Left kidney (tissue), 2 donors: ENCODE results near the gene SYPL1. TPM values are rescaled to one million over a fixed set of nuclear protein-coding genes. Genes with fewer than 3 reads are reported as not detected.
A peak's percentile ranks its signal among the peaks of the same experiment; 100 is the strongest.

Source experiments
- DNase-seq: peaks from one replicate; pipeline ENCODE4 v3.0.0-alpha.2; 2013
- polyA plus RNA-seq: library from polyadenylated mRNA; unstranded; fragments of 120-200 nt; gene quantifications from one replicate; pipeline ENCODE4 v1.2.1, GENCODE V29; 2013; ENCODE audit not compliant: insufficient read length

SYPL1 gene
- polyA plus RNA-seq, 1 donor: 151 TPM

DNA sequence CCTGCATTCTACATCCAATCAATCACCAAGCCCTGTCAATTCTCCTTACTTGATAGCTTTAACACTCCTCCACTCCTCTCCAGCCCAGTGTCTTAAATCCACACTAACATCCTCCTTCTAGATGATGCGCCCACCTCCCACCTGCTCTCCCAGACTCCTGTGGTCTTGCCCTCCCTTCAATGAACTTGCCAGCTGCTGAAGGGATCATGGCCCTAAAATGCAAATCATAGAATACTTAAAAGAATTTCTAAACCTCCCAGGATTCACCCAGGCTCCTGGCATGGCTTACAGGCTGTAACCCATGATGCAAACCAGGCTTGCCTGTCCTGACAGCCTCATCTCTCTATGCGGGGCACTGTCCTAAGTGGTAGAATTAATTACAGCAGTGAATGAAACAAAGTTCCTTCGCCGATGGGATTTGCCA lies 43.6 kb downstream of the SYPL1 start:
- no peak for DNase-seq

DNA sequence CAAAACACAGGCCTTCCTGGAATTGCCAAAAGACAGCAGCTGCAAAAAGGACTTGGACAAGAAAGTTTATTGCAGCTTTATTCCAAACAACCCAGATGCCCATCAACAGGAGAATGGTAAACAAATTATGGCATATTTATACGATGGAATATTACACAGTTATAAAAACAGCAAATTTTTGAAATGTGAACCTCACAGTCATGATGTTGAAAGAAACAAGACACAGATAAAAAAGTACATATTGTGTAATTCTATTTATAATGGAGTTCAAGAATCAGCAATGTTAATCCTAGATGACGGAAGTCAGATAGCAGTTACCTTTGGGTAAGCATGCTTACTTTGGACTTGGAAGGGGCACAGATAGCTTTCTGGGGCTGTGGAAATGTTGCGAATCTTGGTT lies 44.4 kb downstream of the SYPL1 start:
- DNase-seq: no peak

DNA sequence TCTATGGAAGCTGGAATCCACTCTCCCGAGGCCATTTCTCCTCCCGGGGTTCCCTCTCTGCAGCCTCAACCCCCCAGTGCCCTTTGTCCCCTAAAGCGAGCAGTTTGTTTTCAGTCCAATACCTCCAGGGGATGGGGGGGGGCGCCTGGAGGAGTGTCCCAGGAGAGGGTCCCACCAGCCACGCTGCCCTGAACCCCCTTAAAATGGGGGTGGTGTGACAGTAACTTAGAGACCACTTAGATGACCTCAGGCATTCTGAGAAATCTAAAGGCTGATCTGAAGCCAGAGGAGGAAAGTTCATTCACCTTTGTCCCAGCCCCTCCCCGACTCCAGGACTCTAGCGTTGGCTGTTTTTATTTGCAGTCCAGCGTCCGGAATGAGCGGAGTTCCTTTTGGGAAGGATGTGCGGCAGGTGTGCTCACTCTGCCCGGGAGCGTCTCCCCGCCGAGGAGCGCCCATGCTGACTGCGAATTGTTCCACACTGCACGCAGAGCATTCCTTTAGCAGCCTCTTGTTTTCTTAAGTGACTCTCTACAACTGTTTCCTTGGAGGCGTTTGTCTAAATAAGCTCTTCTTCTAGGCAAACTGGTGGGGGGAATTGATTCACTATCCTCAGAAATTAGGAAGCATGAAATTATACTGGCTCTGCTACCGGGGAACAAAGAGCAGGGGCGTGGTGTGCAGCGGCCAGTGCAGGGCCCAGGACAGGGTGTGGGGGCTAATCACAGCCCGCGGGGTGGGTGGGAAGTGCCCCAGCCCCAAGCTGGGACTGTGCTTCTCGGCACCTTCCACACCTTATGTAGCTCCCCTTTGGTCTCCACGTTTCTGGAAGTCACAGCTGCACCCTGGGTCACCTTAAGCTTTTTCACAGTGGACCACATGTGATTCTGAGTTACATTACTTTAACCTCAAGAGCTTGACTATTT lies 46.3 kb downstream of the SYPL1 start:
- no peak for DNase-seq

DNA sequence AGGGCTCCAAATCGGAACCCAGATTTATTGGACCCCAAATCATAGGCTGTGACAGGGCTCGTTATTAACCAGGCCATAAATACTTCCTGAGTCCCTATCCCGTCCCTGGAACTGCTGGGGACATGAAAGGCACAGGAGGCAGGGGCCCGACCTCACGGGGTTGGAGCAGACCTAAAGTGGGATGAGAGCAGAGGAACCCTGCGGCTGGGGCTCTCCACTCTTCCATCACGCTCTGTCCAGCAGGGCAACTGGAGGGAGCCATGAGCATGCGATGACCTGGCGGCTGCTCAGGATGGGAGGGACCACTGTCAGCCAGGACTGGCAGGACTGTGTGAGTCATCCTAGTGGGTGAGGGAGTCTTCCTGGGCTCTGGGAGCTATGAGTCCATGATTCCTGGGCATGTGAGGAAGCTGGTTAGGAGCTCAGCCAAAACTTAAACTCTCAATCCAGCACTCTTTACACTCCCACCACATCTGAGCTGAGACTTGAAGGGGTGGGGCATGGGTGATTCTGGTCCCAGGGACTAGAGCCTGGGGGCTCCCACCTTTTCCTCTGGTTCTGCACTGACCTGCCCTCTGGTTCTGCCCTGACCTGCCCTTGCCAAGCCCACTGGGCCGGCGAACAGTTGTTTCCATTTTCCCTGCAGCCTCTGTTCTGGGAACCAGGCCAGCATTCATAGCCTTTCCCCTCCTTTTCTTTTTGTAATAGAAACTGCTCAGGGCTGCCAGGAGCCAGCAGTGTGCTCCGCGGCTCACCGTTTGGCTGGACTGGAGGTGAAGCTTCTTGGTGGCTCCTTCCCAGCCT lies 47.1 kb downstream of the SYPL1 start:
- DNase-seq: no peak

DNA sequence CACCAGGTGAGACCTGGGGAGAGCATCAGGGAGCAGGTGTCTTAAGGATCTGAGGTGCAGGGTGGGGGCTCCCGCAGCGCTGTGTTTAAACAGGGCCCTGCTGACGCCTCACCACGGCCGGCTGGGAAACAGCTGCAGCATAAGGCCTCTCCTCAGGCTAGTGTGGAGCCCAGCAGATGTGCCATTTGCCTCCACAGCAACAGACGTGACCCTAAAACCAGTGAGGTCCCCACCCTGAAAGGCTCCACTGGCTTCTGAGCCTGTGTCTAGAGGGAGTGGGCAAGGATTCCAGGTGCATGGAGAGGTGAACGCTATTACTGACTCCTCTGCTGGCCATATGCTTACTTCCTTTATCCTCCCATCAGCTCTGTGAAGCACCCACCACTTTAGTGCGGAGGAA lies 47.8 kb downstream of the SYPL1 start:
- DNase-seq: no peak

DNA sequence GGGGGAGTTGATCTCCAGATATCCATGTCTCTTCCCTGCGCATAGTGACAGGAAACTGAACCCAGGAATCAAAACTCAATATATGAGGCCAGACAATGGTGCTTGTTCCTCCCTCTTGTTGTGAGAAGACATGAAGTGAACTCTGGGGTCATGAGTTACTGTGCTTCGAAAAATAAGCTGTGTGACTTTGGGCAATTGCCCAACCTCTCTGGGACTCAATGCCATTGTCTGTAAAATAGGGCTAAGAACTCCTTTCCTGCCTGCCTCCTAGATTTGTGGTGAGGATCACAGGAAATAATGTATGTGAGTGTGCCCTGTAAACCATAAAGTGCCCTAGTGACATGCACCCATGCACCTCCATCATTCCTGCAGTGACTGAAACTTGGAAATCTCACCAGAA lies 48.4 kb downstream of the SYPL1 start:
- DNase-seq: no peak

DNA sequence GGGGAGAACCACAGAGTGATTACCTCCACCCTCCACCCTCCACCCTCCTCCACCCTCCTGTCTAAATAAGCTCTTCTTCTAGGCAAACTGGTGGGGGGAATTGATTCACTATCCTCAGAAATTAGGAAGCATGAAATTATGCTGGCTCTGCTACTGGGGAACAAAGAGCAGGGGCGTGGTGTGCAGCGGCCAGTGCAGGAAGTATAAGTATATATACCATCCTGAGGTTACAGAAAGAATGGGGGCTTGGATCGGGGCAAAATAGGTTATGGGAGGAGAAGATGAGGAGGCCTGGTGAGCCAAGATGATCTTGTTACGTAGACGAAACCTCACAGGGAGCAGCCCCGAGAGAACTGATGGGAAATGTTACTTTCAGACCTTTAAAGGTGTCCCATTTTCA lies 49.1 kb downstream of the SYPL1 start:
- DNase-seq: no peak

DNA sequence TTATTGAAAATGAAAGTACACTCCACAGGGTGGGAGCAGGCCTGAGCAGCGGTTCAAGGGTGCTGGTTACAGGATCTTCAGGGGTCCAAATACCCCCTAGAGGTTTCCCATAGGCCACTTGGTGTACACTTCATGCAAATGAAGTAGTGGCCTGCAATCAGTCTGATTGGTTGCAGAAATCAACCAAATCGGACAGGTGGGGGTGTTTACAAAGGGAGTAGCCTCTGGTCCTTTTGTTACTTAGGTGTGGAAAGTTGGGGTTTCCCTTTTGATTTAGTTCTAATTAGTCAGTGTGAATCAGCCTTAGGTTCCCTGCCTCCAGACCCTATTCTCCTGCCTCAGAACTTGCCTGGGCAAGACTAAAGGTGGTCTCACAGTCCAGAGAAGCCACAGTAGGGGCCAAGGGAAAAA lies 49.6 kb downstream of the SYPL1 start:
- DNase-seq: no peak

DNA sequence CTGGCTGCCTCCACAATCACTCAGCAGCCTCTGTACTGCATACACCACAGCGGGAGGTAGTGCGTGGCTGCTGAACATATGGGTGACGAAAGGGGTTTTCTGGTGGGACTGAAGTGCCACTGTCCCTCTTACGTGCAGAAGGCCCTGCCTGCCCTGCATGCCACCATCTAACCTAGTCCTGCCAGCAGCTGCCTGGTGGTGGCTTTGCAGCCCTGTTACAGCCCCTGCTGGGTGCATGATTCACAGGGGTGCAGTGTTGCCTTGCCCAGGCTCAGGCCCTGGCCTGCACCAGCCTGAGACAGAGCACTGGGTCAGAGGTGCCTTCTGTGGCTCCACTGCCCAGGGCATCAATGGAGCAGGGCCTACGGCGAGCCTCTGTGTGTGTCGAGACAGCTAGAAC lies 50.1 kb downstream of the SYPL1 start:
- DNase-seq: no peak

DNA sequence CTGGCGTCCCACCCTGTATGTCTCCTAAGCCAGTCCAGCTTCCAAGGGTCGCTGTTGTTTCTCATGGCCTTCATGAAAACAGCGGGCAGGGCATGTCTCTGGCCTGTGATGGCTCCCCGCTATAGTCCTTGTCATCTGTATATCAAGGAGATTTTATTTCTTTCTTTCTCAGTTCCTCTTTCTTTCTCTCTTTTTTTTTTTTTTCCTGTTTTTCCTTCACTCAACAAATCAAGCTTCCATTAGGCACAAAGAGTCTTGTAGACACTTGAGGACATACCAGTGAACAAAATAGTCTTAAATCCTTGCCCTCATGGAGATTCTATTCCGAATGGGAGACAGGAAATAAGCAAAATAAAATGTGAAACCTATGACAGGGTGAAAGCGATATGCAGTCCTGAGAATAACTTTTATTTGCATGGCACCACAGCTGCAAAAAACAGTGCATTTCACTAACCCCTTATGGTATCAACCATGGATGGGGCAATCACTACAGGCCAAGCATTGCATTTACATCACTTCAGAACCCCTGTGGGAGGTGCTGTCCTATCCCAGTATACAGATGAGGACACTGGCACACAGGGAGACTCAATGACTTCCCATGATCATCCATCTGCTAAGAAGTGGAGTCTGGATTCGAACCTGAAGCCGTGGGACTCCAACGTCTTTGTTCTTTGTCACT lies 50.7 kb downstream of the SYPL1 start:
- no peak for DNase-seq

DNA sequence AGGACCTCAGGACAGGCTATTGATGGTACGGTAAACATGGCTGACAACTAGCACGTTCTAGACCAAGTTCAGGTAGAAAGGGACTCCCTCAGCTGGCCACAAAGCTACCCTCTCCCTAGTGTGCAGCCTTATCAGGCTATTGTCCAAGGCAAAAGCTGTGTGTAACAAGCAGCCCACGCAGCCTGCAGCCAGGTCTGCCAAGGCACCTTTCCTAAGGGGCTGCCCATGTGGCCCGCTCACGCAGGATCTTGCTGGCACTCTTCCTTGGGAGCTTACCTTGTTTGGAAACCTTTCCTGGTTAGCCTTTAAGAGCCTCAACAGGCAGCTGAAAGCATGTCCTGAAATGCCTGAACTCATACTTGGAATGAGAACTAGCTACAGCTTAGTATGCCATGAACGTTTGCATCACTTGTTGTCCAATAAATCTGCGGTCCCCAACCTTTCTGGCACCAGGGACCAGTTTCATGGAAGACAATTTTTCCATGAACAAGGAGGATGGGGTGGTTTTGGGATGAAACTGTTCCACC lies 51.7 kb downstream of the SYPL1 start:
- DNase-seq: no peak

DNA sequence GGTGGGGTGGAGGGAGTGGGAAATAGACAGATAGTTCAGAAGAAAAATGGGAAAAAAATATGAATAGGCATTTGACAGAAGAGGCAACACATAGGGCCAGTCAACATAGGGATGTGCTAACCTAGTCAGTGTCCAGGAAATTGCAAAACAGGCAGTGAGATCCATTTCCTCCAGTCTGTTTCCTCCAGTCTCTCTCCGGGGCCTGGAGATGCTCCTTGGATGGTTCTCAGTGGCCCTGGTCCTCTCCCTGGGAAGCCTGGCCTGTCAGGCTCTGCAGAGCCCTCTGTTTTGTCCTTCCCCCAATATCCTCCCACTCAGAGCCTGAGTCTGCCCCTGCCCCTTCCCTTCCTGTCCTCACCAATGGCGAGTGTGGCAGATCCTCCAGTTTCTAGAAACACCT lies 52.6 kb downstream of the SYPL1 start:
- DNase-seq: no peak

DNA sequence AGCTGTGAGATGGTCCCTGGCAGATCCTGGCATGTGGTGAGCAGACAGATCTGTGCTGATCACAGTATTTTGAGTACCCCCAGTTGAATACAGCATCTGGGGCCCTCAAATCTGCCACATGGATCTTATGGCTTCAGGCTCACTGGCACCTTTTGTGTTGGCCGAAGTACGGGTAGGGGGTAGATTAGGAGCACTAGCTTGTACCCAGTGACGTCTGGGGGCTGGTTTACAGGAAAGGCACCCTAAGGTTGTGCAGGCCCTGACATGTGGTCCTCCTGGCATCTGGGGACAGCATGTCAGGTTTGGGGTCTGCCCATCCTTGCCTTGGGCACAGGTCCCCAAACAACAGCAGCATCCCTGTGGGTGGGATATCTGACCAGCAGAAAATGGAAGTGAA lies 53.2 kb downstream of the SYPL1 start:
- DNase-seq: no peak

DNA sequence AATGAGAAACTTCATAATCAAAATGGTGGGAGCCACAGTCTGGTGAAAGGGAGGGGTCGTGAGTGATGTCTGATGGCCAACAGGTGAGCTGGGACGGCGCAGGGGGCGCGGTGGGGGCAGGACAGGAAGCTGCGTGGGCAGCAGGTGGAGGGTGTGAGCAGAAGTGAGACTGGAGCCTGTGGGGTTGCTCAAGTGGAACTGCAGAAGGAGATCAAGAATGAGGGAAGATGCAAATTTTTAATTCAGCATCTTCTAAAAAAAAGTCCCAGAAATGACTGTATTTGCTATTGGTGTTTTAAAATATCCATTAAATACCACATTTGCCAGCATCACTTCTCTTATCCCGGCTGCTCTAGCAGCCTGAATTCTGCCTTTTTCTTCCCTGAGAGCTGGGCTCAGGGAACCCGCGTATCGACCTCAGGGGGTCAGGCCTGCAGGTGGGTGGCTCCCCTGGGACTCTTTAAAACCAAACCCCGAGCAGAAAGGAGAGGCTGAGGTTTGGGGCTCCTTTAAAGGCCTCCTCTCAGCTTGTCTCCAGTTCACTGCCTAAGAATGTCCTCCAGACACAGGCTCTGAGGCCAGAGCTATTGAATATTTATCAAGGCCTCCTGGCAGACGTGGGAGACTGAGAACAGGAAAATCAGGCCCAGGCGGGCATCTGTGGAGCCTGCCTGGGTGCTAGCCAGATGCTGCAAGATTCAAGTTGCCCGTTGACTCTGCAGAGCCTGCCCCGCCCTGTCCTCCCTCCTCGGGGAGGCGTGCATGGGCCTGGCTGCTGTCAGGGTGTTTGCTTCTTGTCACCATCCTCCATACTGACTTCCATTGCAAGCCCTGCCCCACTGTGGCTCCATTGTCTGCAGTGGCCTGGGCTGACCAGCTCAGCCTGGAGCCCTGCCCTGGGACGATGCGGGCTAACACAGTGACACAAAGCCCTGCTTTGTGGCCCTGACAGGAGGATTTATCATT lies 53.9 kb downstream of the SYPL1 start:
- DNase-seq: peak; percentile 49

DNA sequence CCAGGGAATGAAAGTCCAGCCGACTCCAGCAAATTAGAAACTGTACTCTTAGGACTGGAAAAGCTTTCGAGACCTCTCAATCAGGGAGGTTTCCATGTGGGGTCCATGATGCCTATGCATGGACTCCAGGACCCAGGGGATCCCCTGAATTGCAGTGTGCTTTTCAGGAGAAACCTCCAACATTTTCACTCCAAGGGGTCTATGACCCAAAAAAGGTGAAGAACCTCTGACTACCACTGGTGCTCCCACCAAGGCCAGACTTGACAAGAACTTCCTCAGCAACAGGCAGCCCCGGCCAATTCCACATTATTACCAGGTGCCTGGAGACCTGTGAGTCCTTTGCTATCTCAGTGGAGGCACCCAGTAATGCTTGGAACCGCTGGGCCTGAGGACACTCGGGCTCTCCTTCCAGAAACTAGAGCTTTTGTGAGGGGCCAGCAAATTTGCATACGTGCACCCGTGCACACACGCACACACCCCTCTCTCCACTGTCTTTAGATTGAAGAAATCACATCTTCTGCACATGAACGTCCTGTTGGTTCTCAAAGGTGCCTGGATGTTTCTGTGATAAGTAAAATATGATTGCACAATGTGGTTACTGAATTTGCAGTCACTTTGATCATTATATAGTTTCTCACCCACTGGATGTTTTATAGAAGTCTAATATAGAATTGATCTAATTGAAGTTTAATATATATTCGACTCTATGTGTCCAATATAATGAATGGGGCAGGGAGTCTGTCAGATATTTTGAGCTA lies 54.7 kb downstream of the SYPL1 start:
- DNase-seq: no peak

DNA sequence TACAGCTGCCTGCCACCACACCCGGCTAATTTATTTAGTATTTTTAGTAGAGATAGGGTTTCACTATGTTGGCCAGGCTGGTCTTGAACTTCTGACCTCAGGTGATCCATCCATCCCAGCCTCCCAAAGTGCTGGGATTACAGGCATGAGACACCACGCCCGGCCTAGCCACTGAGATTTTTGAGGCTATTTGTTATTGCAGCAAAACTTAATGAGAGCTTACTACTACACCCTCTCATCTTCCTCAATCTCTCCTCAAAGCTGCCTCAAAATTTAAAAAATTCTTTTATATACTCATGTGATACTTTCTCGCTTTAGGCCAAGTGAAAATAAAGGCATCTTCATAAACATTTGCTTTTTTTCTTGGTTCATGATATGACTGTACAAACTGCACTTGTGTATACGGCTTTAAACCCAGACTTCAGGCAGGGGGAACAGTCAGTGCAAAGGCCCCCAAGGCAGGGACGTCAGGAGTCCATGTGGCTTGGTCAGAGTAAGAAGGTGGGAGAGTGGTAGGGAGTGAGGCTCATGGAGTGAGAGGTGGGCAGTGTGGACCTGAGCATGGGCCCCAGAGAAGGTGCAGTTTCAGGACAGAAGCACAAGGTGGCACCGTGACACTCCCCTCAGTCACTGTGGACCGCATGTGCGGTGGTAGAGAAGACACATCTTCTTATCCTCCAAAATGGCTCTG lies 55.5 kb downstream of the SYPL1 start:
- DNase-seq: peak; percentile 66

DNA sequence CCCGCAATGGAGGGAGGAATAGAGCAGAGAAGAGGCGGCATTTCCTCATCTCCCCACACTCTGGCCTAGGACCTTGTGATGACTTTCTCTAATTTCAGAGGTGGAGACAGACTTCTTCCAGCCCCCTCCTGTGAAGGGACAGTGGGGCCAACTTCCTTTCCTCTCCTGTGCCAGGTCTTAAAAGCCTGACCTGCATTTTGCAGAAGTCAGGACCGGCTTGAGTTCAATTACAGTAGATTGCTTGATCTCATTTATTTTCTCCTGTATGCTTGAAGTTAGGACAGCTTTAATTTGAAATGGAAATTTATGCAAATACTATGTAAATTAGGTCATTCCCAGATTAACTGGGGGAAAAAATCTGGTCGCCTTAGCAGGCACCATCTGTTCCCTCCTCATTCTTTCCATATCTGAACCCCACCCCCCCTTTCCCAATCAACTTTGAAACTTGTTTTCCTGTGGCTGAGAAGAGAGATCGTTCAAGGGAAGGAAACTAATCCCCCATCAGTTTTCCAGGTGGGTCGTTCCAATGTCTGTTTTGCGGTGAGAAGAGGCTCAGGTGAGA lies 57.1 kb downstream of the SYPL1 start:
- DNase-seq: no peak

DNA sequence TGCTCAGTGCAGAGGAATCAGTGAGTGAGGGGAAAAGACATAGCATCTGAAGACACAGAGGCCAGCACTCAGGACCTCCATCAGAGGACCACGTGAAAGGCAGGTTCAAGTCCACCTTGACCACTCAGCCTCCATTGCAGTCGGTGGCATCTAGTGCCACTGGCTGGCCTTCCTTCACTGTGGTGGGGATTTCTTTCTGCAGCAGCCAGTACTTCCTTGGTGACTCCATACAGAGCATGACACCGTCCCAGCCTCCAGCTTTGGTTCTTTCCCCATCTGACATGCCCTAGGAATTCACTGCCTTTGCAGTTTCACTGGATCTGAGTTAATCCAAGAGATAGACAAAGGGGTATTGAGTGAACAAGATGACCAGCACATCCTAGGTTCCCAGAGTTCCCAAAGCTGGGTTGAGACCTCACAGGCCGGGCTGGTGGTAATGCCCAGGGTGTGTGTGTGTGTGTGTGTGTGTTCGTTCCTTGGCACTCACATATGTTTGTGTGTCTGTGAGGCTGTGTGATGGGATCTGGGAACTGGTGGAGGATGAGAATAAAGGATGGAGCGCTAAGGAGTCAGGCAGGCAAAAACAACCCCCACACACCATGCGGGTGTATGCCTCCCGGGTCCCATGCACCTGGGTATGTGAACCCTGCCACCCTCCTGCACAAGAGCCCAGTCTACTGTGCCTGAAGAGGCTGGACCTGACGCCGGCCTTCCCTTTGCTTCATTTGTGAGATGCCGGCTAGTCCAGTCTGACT lies 57.8 kb downstream of the SYPL1 start:
- no peak for DNase-seq

DNA sequence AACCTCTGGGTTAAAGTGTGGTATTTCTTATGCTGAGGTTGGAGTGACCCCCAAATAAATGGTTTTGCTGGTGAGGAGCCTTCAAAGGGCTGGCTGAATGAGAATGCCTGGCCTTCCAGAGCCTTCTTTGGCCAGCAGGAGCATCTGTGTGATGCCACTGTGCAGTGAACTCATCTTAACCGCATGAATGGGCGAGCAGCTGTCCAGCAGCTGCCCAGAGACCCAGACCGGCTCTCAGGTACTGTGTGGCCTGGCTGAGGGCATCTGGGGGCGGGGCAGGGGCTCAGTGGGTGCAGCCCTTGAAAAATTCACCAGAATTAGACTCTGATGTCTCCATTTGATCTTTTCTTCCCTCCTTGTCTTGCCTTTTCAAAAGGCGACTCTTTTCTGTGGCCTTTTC lies 59.0 kb downstream of the SYPL1 start:
- no peak for DNase-seq
